HG02798 (cell line): ENCODE measurements around the gene SIRT2.

ENCODE experiments used
- ATAC-seq: cut with Tn5 transposase; IDR thresholded peaks from one replicate; pipeline ENCODE4 v1.9.1; 2021; ENCODE audit warnings: mild to moderate bottlenecking; ENCODE audit not compliant: unreplicated experiment, poor library complexity

SIRT2 gene

GRCh38 chr19:38849147-38849859 is 50.1 kb downstream of the SIRT2 start:
- peak; percentile 39 for ATAC-seq

GRCh38 chr19:38848299-38849146 is 50.9 kb downstream of the SIRT2 start:
- ATAC-seq = no peak

- ATAC-seq = no peak
These were observed 53.3 kb downstream of the SIRT2 start for GRCh38 chr19:38846097-38846496.

- ATAC-seq = no peak
These were observed 53.9 kb downstream of the SIRT2 start for GRCh38 chr19:38845374-38846024.

GRCh38 chr19:38844093-38844686 is 55.2 kb downstream of the SIRT2 start:
- ATAC-seq = no peak

GRCh38 chr19:38843175-38843758 is 56.2 kb downstream of the SIRT2 start:
- no peak for ATAC-seq

GRCh38 chr19:38842439-38843174 is 56.8 kb downstream of the SIRT2 start:
- no peak for ATAC-seq

- no peak for ATAC-seq
These were observed 57.5 kb downstream of the SIRT2 start for GRCh38 chr19:38841787-38842438.

- no peak for ATAC-seq
These were observed 58.1 kb downstream of the SIRT2 start for GRCh38 chr19:38841180-38841766.

GRCh38 chr19:38840583-38840968 is 58.8 kb downstream of the SIRT2 start:
- no peak for ATAC-seq

GRCh38 chr19:38839816-38840582 is 59.4 kb downstream of the SIRT2 start:
- ATAC-seq = no peak

- ATAC-seq = no peak
These were observed 60.2 kb downstream of the SIRT2 start for GRCh38 chr19:38838986-38839761.

GRCh38 chr19:38838208-38838985 is 61.0 kb downstream of the SIRT2 start:
- ATAC-seq = no peak

- no peak for ATAC-seq
These were observed 61.7 kb downstream of the SIRT2 start for GRCh38 chr19:38837656-38838121.

GRCh38 chr19:38836983-38837626 is 62.3 kb downstream of the SIRT2 start:
- ATAC-seq = no peak
